Chondrocyte (in vitro differentiated cells): ENCODE data around the gene COQ8A. TPM values are rescaled to one million over a fixed set of nuclear protein-coding genes. Genes with fewer than 3 reads are reported as not detected.
"Not testable (repeated sequence)": the region's sequence is repeated elsewhere in the genome, so short reads cannot be mapped to it uniquely, and the experiment has no call there.

Experiments
- DNase-seq: peaks from one replicate; pipeline ENCODE4 v3.0.0; 2021; ENCODE audit warnings: mixed read lengths, low spot score
- H3K27ac Mint-ChIP-seq: one replicate; pipeline ENCODE4 v1.8.0; 2021; ENCODE audit warnings: mild to moderate bottlenecking, moderate library complexity, mixed read lengths; ENCODE audit not compliant: unreplicated experiment
- H3K27me3 Mint-ChIP-seq: 2 replicates; pipeline ENCODE4 v1.8.0; 2021; ENCODE audit warnings: low read depth, mixed read lengths
- H3K36me3 Mint-ChIP-seq: 2 replicates; pipeline ENCODE4 v1.8.0; 2021; ENCODE audit warnings: low read depth, mixed read lengths
- H3K4me1 Mint-ChIP-seq: 2 replicates; pipeline ENCODE4 v1.8.0; 2021; ENCODE audit warnings: low read depth, mild to moderate bottlenecking, mixed read lengths
- H3K4me3 Mint-ChIP-seq: one replicate; pipeline ENCODE4 v1.8.0; 2021; ENCODE audit warnings: mild to moderate bottlenecking, moderate library complexity, mixed read lengths; ENCODE audit not compliant: unreplicated experiment
- H3K9me3 Mint-ChIP-seq: 2 replicates; pipeline ENCODE4 v1.8.0; 2021; ENCODE audit warnings: low read depth, mixed read lengths
- CTCF ChIP-seq: fragments of 200-600 bp; sonication (generic); IDR thresholded peaks from 2 replicates; pipeline ENCODE4 v1.5.0; 2021; ENCODE audit warnings: antibody characterized with exemption, mild to moderate bottlenecking, moderate library complexity
- total RNA-seq: library from RNA; stranded (reverse); gene quantifications from 3 replicates; pipeline ENCODE4 v1.2.1, GENCODE V29; 2021

COQ8A gene
- total RNA-seq, 1 donor from 2014 or later: 7.4 TPM

DNA sequence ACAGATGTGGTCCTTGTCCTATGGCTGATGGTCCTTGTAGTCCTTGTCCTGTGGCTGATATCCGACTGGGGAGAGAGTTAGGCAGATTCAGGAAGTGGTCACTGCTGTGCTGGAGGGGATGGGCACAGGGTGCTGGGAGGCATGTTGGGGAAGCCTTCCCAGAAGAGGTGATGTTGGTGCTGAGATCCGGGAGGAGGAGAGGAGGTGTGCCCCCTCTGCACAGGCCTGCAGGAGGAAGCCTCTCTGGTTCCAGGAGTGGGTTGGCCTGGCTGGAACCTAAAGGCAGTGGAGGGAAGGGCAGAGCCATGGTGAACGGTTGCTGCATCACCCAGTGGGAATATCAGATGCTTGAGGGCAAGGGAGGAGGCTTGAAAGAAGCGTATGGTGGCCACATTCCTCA, 14.7 kb downstream of the COQ8A start:
- no peak overlapping the region for H3K4me3 Mint-ChIP-seq
- no peak for TF ChIP-seq CTCF
- no peak for DNase-seq
- H3K27ac Mint-ChIP-seq: no peak overlapping the region
- peaks cover 18% of the 10 kb centered on the region for H3K4me1 Mint-ChIP-seq
- peaks cover 2% of the 10 kb centered on the region for H3K36me3 Mint-ChIP-seq
- H3K9me3 Mint-ChIP-seq: no peaks in the 10 kb centered on the region
- H3K27me3 Mint-ChIP-seq: no peaks in the 10 kb centered on the region

DNA sequence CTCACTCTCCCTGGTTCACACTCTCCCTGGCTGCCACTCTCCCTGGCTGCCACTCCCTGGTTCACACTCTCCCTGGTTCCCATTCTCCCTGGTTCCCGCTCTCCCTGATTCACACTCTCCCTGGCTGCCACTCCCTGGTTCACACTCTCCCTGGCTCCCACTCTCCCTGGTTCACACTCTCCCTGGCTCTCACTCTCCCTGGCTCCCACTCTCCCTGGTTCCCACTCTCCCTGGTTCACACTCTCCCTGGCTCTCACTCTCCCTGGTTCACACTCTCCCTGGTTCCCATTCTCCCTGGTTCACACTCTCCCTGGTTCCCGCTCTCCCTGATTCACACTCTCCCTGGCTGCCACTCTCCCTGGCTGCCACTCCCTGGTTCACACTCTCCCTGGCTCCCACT, 15.8 kb downstream of the COQ8A start:
- not testable (repeated sequence) for H3K27me3 Mint-ChIP-seq, DNase-seq, H3K4me3 Mint-ChIP-seq, H3K9me3 Mint-ChIP-seq, H3K36me3 Mint-ChIP-seq, H3K27ac Mint-ChIP-seq
- H3K4me1 Mint-ChIP-seq: peaks cover 18% of the 10 kb centered on the region

- Mint-ChIP-seq H3K4me1 (peaks cover 18% of the 10 kb centered on the region), H3K9me3 (no peaks in the 10 kb centered on the region), H3K36me3 (peaks cover 2% of the 10 kb centered on the region), H3K27ac (no peak overlapping the region), H3K4me3 (no peak overlapping the region), H3K27me3 (no peaks in the 10 kb centered on the region)
- DNase-seq: no peak
- no peak for TF ChIP-seq CTCF
Observed at GRCh38 chr1:226956942-226957713, 17.0 kb downstream of the COQ8A start.

GRCh38 chr1:226957714-226958113, 17.6 kb downstream of the COQ8A start:
- H3K4me3 Mint-ChIP-seq: no peak overlapping the region
- H3K9me3 Mint-ChIP-seq: no peaks in the 10 kb centered on the region
- no peak for TF ChIP-seq CTCF
- H3K27ac Mint-ChIP-seq: no peak overlapping the region
- no peaks in the 10 kb centered on the region for H3K27me3 Mint-ChIP-seq
- peaks cover 18% of the 10 kb centered on the region for H3K4me1 Mint-ChIP-seq
- H3K36me3 Mint-ChIP-seq: peaks cover 2% of the 10 kb centered on the region
- DNase-seq: no peak

GRCh38 chr1:226958300-226958699, 18.2 kb downstream of the COQ8A start:
- peaks cover 2% of the 10 kb centered on the region for H3K36me3 Mint-ChIP-seq
- no peaks in the 10 kb centered on the region for H3K9me3 Mint-ChIP-seq
- H3K27ac Mint-ChIP-seq: no peak overlapping the region
- H3K27me3 Mint-ChIP-seq: no peaks in the 10 kb centered on the region
- H3K4me1 Mint-ChIP-seq: peaks cover 15% of the 10 kb centered on the region
- TF ChIP-seq CTCF: no peak
- H3K4me3 Mint-ChIP-seq: no peak overlapping the region
- DNase-seq: no peak

- Mint-ChIP-seq H3K27ac (no peak overlapping the region), H3K9me3 (no peaks in the 10 kb centered on the region), H3K27me3 (no peaks in the 10 kb centered on the region), H3K4me3 (no peak overlapping the region), H3K36me3 (no peaks in the 10 kb centered on the region), H3K4me1 (no peaks in the 10 kb centered on the region)
- no peak for TF ChIP-seq CTCF
- no peak for DNase-seq
Observed at GRCh38 chr1:226960256-226960655, 20.2 kb downstream of the COQ8A start.
